Tibial artery (tissue), 4 donors: ENCODE measurements around the gene KRT1.
A peak's percentile ranks its signal among the peaks of the same experiment; 100 is the strongest.

Source experiments
- DNase-seq, 2 donors: peaks; one replicate each; pipeline ENCODE4 v3.0.0-alpha.2; 2019
- H3K27ac ChIP-seq, 2 donors: fragments of 200-600 bp; sonication (generic) in 1 of 2; 1 replicate in 1 of 2; 2 replicates in 1 of 2; pipeline ENCODE4 v1.5.1; 2018 to 2019; ENCODE audit warnings: mild to moderate bottlenecking in 1 of 2
- H3K27me3 ChIP-seq, 2 donors: fragments of 200-600 bp; sonication (generic) in 1 of 2; one replicate each; pipeline versions ENCODE4 v1.5.1 to v1.6.0; 2016 to 2019
- H3K36me3 ChIP-seq, 3 donors: fragments of 200-600 bp; sonication (generic) in 2 of 3; one replicate each; pipeline ENCODE4 v1.5.1; 2016 to 2019; ENCODE audit warnings: mild to moderate bottlenecking in 2 of 3
- H3K4me1 ChIP-seq, 4 donors: fragments of 200-600 bp; sonication (generic) in 2 of 4; 1 replicate in 3 of 4; 2 replicates in 1 of 4; pipeline ENCODE4 v1.5.1; 2016 to 2019
- H3K4me3 ChIP-seq, 2 donors: fragments of 200-600 bp; sonication (generic) in 1 of 2; 1 replicate in 1 of 2; 2 replicates in 1 of 2; pipeline ENCODE4 v1.5.1; 2018 to 2019; ENCODE audit warnings: mild to moderate bottlenecking in 2 of 2
- H3K9me3 ChIP-seq, 3 donors: fragments of 200-600 bp; sonication (generic) in 1 of 3; one replicate each; pipeline ENCODE4 v1.5.1; 2016 to 2019
- CTCF ChIP-seq, 2 experiments: fragments of 200-600 bp in 1 of 2; fragments of 450-650 bp in 1 of 2; IDR thresholded peaks; one replicate each; pipeline ENCODE4 v1.5.1; 2017 to 2019; ENCODE audit warnings: antibody characterized with exemption in 2 of 2, mild to moderate bottlenecking in 1 of 2, moderate library complexity in 1 of 2
- intact Hi-C: fragments of 100-400 bp; cut with DNase I; formaldehyde crosslinking; loops from one replicate; pipeline ENCODE4 v1.15.0; 2023; ENCODE audit warnings: low total_unique reads

KRT1 gene

GRCh38 chr12:52632656-52633055 is 47.6 kb downstream of the KRT1 start:
- Histone ChIP-seq H3K4me1 (peaks cover 0 to 3% (median 0%) of the 10 kb centered on the region in 4 donors), H3K36me3 (no peaks in the 10 kb centered on the region), H3K4me3 (no peak overlapping the region), H3K27ac (no peak overlapping the region), H3K27me3 (peaks cover 0 to 14% of the 10 kb centered on the region in 2 donors), H3K9me3 (no peaks in the 10 kb centered on the region)
- intact Hi-C loops: no loop called here
- DNase-seq: peak in 1 of 2 donors; percentile 12
- TF ChIP-seq CTCF (IDR thresholded peaks at IDR 0.05): no peak

GRCh38 chr12:52631676-52632459 is 48.3 kb downstream of the KRT1 start:
- intact Hi-C loops: no loop called here
- no peaks in the 10 kb centered on the region for H3K9me3 ChIP-seq
- peaks cover 0 to 14% of the 10 kb centered on the region in 2 donors for H3K27me3 ChIP-seq
- peak in 1 of 2 donors; percentile 47 for DNase-seq
- peaks cover 0 to 3% (median 0%) of the 10 kb centered on the region in 4 donors for H3K4me1 ChIP-seq
- TF ChIP-seq CTCF (IDR thresholded peaks at IDR 0.05): no peak
- no peaks in the 10 kb centered on the region for H3K36me3 ChIP-seq
- no peak overlapping the region for H3K27ac ChIP-seq
- no peak overlapping the region for H3K4me3 ChIP-seq

GRCh38 chr12:52631264-52631663 is 48.9 kb downstream of the KRT1 start:
- peaks cover 0 to 3% (median 0%) of the 10 kb centered on the region in 4 donors for H3K4me1 ChIP-seq
- intact Hi-C loops: no loop called here
- no peaks in the 10 kb centered on the region for H3K9me3 ChIP-seq
- DNase-seq: peak in 1 of 2 donors; percentile 20
- H3K27me3 ChIP-seq: peaks cover 0 to 14% of the 10 kb centered on the region in 2 donors
- no peaks in the 10 kb centered on the region for H3K36me3 ChIP-seq
- no peak overlapping the region for H3K4me3 ChIP-seq
- TF ChIP-seq CTCF (IDR thresholded peaks at IDR 0.05): no peak
- H3K27ac ChIP-seq: no peak overlapping the region

- no peak overlapping the region for H3K4me3 ChIP-seq
- intact Hi-C loops: no loop called here
- peak in 1 of 2 donors; percentile 1 for DNase-seq
- H3K27ac ChIP-seq: no peak overlapping the region
- H3K27me3 ChIP-seq: peaks cover 0 to 14% of the 10 kb centered on the region in 2 donors
- no peaks in the 10 kb centered on the region for H3K36me3 ChIP-seq
- no peak for TF ChIP-seq CTCF (IDR thresholded peaks at IDR 0.05)
- H3K4me1 ChIP-seq: peaks cover 0 to 3% (median 0%) of the 10 kb centered on the region in 4 donors
- no peaks in the 10 kb centered on the region for H3K9me3 ChIP-seq
These were observed 49.5 kb downstream of the KRT1 start for GRCh38 chr12:52630599-52631200.

- Histone ChIP-seq H3K36me3 (no peaks in the 10 kb centered on the region), H3K4me3 (no peak overlapping the region), H3K4me1 (peaks cover 0 to 3% (median 0%) of the 10 kb centered on the region in 4 donors), H3K9me3 (no peaks in the 10 kb centered on the region), H3K27ac (no peak overlapping the region), H3K27me3 (peaks cover 0 to 14% of the 10 kb centered on the region in 2 donors)
- DNase-seq: peak in 1 of 2 donors; percentile 40
- intact Hi-C loops: no loop called here
- no peak for TF ChIP-seq CTCF (IDR thresholded peaks at IDR 0.05)
These were observed 50.2 kb downstream of the KRT1 start for GRCh38 chr12:52630008-52630500.
